ENCODE measurements around the gene VIT.

GRCh38 chr2:36713310-36713709 lies 16.8 kb downstream of the VIT start:
- TF ChIP-seq CTCF (IDR thresholded peaks at IDR 0.05), result no peak
- no peak for TF ChIP-seq POLR2A (IDR thresholded peaks at IDR 0.05)
- no peak for TF ChIP-seq POLR2AphosphoS5 (IDR thresholded peaks at IDR 0.05)
